Measurements from ENCODE around the gene DNAL4. TPM values are rescaled to one million over a fixed set of nuclear protein-coding genes. Genes with fewer than 3 reads are reported as not detected.

DNAL4 gene
- total RNA-seq, 2 donors from 2014 or later, result 11.4 to 13.8 TPM

DNA sequence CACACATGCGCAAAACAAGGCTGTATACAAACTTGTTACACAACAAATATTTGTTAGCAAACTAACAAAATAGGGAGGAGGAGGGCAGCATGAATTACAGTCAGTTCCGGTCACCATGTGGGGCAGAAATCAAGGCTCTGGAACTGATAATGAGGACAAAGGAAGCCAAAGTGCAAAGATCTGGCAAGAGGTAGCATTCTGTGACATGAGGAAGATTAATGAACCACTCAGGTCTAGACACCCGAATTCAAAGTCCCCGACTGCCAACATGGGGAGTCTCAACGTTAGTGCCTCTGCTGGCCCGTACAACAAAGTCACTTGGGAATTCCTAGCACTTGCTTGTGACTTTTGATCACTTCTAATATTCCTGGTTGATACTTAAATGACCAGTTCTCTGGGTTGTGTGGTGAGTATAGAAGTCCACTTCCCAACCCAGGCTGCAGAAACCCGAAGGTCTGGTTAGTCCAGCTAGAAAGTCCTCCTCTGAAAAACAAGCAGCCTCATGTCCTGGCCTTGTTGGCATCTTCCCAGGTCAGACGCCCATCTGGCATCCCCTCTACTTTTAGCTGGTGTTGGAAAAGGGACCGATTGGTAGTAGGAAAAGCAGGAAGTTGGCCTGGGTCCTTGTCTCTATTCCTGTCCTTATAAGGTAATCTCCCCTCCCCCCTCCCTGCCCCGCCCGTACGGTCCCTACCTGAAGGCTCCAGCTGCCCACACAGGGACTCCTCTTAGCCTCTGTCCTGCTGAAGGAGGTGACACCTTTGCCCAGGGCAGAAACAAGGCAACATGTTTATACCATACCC is 39.8 kb downstream of the DNAL4 start:
- Histone ChIP-seq H3K27me3 (no peaks in the 10 kb centered on the region), H3K27ac (peak overlapping the region; percentile 92 to 100 (median 96)), H3K4me3 (peak overlapping the region in 1 of 2 donors; percentile 31), H3K9me3 (no peaks in the 10 kb centered on the region), H3K4me1 (peaks cover 49% of the 10 kb centered on the region), H3K36me3 (replicated peaks in 1 of 2; ENCODE audit: insufficient read depth in 1 of 2, low read depth in 2 of 2) (peaks cover 21 to 32% of the 10 kb centered on the region in 2 donors)
- intact Hi-C loops (cut with DNase I), result no loop called here
- peak; percentile 60 for ATAC-seq
- peak; percentile 87 to 96 (median 92) for DNase-seq
- TF ChIP-seq POLR2A (IDR thresholded peaks at IDR 0.05), result no peak
- TF ChIP-seq, protein P1, sequence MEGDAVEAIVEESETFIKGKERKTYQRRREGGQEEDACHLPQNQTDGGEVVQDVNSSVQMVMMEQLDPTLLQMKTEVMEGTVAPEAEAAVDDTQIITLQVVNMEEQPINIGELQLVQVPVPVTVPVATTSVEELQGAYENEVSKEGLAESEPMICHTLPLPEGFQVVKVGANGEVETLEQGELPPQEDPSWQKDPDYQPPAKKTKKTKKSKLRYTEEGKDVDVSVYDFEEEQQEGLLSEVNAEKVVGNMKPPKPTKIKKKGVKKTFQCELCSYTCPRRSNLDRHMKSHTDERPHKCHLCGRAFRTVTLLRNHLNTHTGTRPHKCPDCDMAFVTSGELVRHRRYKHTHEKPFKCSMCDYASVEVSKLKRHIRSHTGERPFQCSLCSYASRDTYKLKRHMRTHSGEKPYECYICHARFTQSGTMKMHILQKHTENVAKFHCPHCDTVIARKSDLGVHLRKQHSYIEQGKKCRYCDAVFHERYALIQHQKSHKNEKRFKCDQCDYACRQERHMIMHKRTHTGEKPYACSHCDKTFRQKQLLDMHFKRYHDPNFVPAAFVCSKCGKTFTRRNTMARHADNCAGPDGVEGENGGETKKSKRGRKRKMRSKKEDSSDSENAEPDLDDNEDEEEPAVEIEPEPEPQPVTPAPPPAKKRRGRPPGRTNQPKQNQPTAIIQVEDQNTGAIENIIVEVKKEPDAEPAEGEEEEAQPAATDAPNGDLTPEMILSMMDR (IDR thresholded peaks at IDR 0.05), result peak in 2 of 7 experiments; percentile 3 to 6
- 2 to 4% methylated on average over 12 of the region's 12 CpGs for WGBS, 2 donors

DNA sequence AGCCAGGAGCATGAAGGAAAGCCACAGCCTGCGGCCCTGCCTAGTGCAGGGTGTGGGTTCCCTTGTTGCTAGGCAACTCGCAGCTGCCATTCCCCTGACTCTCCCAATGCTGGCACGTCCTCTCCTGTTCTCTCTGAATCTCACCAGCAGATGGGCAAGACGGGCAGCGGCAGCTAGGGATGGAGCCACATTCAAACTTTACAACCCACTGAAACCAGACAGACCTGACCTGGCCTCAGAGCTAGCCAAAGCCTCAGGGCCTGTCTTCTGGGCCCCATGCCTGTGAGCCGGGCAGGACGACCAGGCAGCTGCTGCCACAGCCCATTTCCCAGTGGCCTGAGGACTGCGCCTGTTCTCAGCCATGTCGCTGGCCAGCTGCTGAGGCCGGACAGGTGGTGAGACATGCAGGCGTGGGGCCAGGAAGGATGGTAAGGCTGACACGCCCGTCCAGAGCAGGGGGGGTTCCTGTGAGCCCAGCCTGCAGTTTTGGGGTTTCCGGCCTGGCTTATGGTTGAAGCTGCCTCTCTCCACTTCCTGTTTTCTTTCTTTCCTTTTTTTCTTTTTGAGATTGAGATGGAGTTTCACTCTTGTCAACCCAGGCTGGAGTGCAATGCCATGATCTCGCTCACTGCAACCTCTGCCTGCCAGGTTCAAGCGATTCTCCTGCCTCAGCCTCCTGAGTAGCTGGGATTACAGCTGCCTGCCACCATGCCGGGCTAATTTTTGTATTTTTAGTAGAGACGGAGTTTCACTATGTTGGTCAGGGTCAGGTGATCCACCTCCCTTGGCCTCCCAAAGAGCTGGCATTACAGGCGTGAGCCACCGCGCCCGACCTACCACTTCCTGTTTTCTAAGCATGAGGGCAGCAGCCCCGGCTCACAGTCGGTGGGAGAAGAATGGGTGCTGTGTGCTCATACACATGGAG is 42.3 kb downstream of the DNAL4 start:
- no peaks in the 10 kb centered on the region for H3K9me3 ChIP-seq
- ATAC-seq, result no peak
- peak overlapping the region in 3 of 4 donors; percentile 23 to 98 (median 92) for H3K27ac ChIP-seq
- TF ChIP-seq, protein P1 (IDR thresholded peaks at IDR 0.05), result no peak
- TF ChIP-seq POLR2A (IDR thresholded peaks at IDR 0.05), result no peak
- H3K4me1 ChIP-seq, result peaks cover 45% of the 10 kb centered on the region
- peaks cover 21 to 46% of the 10 kb centered on the region in 2 donors for H3K36me3 ChIP-seq (replicated peaks in 1 of 2; ENCODE audit: insufficient read depth in 1 of 2, low read depth in 2 of 2)
- no peak overlapping the region for H3K4me3 ChIP-seq
- H3K27me3 ChIP-seq, result no peaks in the 10 kb centered on the region
- peak in 3 of 4 donors; percentile 41 to 59 (median 41) for DNase-seq
- intact Hi-C loops (cut with DNase I), result no loop called here
- WGBS, 2 donors, result 73 to 78% methylated on average over 14 to 23 of the region's 24 CpGs

DNA sequence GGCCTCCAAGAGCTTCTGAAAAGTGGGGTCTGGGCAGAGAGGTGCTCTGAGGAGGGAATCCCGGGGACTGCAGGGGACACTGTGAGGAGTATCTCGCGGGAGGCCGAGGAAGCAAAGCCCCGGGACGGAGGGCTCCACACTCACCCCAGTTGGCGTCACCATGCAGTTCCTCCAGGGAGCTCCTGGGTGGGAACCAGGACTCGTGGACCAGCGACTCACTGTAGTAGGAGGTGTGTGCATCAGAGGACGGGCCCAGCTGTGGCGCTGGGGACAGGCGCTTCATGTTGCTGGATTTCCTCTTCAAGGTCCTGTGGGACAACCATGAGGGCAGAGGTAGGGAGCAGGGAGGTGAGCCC is 42.9 kb downstream of the DNAL4 start:
- H3K4me3 ChIP-seq, result no peak overlapping the region

DNA sequence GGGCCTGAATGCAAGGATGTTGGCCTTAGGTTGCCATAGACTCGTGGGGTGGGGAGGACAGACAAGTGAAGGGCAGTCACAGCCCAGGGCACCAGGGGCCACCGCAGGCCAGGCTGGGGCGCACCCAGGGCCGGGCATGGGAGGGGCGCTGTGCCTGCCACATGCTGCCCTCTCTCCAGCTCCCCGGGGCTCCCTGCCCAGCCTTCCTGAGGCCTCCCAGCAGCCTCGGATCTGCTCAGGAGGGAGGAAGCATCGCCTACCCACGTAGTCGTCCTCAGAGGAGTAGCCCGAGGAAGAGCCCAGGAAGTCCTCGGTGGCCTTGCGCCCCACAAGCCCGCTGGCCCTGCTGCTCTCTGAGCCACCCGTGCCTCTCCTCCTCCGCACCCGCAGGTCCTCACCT is 43.3 kb downstream of the DNAL4 start:
- WGBS, 2 donors, result 90 to 93% methylated on average over 5 to 17 of the region's 17 CpGs
- Histone ChIP-seq H3K9me3 (no peaks in the 10 kb centered on the region), H3K27ac (no peak overlapping the region), H3K27me3 (no peaks in the 10 kb centered on the region), H3K4me3 (no peak overlapping the region), H3K36me3 (replicated peaks in 1 of 2; ENCODE audit: insufficient read depth in 1 of 2, low read depth in 2 of 2) (peaks cover 21 to 53% of the 10 kb centered on the region in 2 donors), H3K4me1 (peaks cover 39% of the 10 kb centered on the region)
- intact Hi-C loops (cut with DNase I), result no loop called here
- TF ChIP-seq, protein P1 (IDR thresholded peaks at IDR 0.05), result no peak
- no peak for TF ChIP-seq POLR2A (IDR thresholded peaks at IDR 0.05)
- ATAC-seq, result no peak
- no peak for DNase-seq

More for the DNA sequence above, 42.9 kb downstream of the DNAL4 start:
- peaks cover 21 to 51% of the 10 kb centered on the region in 2 donors for H3K36me3 ChIP-seq (replicated peaks in 1 of 2; ENCODE audit: insufficient read depth in 1 of 2, low read depth in 2 of 2)
- TF ChIP-seq, protein P1 (IDR thresholded peaks at IDR 0.05), result no peak
- no peak for TF ChIP-seq POLR2A (IDR thresholded peaks at IDR 0.05)
- H3K4me1 ChIP-seq, result peaks cover 39% of the 10 kb centered on the region
- H3K27ac ChIP-seq, result no peak overlapping the region
- no peaks in the 10 kb centered on the region for H3K9me3 ChIP-seq
- WGBS, 2 donors, result 86 to 94% methylated on average over 9 to 12 of the region's 12 CpGs
- no peak for DNase-seq
- no peak for ATAC-seq
- intact Hi-C loops (cut with DNase I), result no loop called here
- no peaks in the 10 kb centered on the region for H3K27me3 ChIP-seq
